22Rv1 (cell line): ENCODE data around the gene ATP6V1G3.

Experiments
- CTCF ChIP-seq: fragments of 450-650 bp; IDR thresholded peaks from 2 replicates; pipeline ENCODE4 v1.5.1; 2017; ENCODE audit warnings: mild to moderate bottlenecking
- ZFX ChIP-seq: fragments of 450-650 bp; IDR thresholded peaks from 2 replicates; pipeline ENCODE4 v1.6.1; 2017; ENCODE audit warnings: antibody characterized with exemption, borderline replicate concordance

- TF ChIP-seq CTCF (no peak), ZFX (no peak)
Measured at GRCh38 chr1:198545156-198545555, 4.7 kb upstream of the ATP6V1G3 start.
